Measurements from ENCODE around the gene LIG4. TPM values are rescaled to one million over a fixed set of nuclear protein-coding genes. Genes with fewer than 3 reads are reported as not detected.

LIG4 gene
- total RNA-seq, 1 experiment from 2014 or later = 5.7 TPM

DNA sequence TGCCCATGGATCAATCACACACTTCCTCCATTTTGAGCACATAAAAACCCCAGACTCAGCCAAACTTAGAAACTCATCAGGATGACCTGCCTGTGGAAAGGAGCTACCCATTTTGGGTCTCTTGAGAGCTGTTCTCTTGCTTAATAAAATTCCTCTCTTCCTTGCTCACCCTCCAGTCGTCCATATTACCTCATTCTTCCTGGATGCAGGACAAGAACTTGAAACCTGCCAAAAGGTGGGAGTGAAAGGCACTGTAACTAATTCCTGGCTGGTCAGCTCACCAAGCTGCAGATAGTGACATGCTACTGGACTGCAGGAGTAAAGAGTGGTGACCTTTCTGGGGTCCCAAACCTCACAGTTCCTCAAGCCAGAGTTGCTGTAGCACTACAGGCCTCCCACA lies 20.2 kb downstream of the LIG4 start:
- DNase-seq (ENCODE audit: low spot score) (no peak), ATAC-seq (no peak)
- Mint-ChIP-seq H3K9me3 (peaks cover 23% of the 10 kb centered on the region), H3K4me1 (peaks cover 5% of the 10 kb centered on the region; the same call in 1 of the 2 replicates), H3K36me3 (0 out of 2 replicates have a peak, but pooled peaks cover 3% of the 10 kb centered on the region), H3K4me3 (no peak overlapping the region), H3K27me3 (ENCODE audit: low read depth) (no peaks in the 10 kb centered on the region), H3K27ac (no peak overlapping the region)
- TF ChIP-seq MYBL2 (CRISPR knock-in tag; IDR thresholded peaks at IDR 0.05) = no peak
- no peak for TF ChIP-seq ELF4 (CRISPR knock-in tag; IDR thresholded peaks at IDR 0.05; ENCODE audit: low read depth)
- ChIA-PET CTCF (no interaction called here), POLR2A (no interaction called here)

GRCh38 chr13:108194435-108194936 lies 20.9 kb downstream of the LIG4 start:
- DNase-seq (ENCODE audit: low spot score) (no peak), ATAC-seq (no peak)
- ChIA-PET CTCF (no interaction called here), POLR2A (no interaction called here)
- Mint-ChIP-seq H3K27me3 (ENCODE audit: low read depth) (no peaks in the 10 kb centered on the region), H3K9me3 (peaks cover 28% of the 10 kb centered on the region), H3K4me1 (peaks cover 5% of the 10 kb centered on the region; the same call in 1 of the 2 replicates), H3K36me3 (0 out of 2 replicates have a peak, but pooled peaks cover 3% of the 10 kb centered on the region), H3K4me3 (no peak overlapping the region), H3K27ac (no peak overlapping the region)
- TF ChIP-seq HMGA2 (CRISPR knock-in tag; IDR thresholded peaks at IDR 0.05) (no peak), NR2C2 (CRISPR knock-in tag; IDR thresholded peaks at IDR 0.05) (no peak), ARID4B (CRISPR knock-in tag; IDR thresholded peaks at IDR 0.05; ENCODE audit: borderline replicate concordance) (no peak), TEAD4 (CRISPR knock-in tag; IDR thresholded peaks at IDR 0.05) (no peak), USF1 (CRISPR knock-in tag; IDR thresholded peaks at IDR 0.05) (no peak), ZNF138 (CRISPR knock-in tag; conservative IDR thresholded peaks at IDR 0.05) (no peak), GABPB1 (CRISPR knock-in tag; IDR thresholded peaks at IDR 0.05) (no peak), CREM (CRISPR knock-in tag; IDR thresholded peaks at IDR 0.05) (no peak), ZNF396 (CRISPR knock-in tag; IDR thresholded peaks at IDR 0.05; ENCODE audit: borderline replicate concordance) (no peak), ZNF232 (CRISPR knock-in tag; IDR thresholded peaks at IDR 0.05) (no peak), FOXK1 (CRISPR knock-in tag; IDR thresholded peaks at IDR 0.05) (no peak), ZNF671 (CRISPR knock-in tag; IDR thresholded peaks at IDR 0.05) (no peak), SOX15 (CRISPR knock-in tag; IDR thresholded peaks at IDR 0.05) (no peak), PRDM15 (CRISPR knock-in tag; IDR thresholded peaks at IDR 0.05) (no peak), MAX (CRISPR knock-in tag; IDR thresholded peaks at IDR 0.05) (no peak)
- TF ChIP-seq, protein P1, sequence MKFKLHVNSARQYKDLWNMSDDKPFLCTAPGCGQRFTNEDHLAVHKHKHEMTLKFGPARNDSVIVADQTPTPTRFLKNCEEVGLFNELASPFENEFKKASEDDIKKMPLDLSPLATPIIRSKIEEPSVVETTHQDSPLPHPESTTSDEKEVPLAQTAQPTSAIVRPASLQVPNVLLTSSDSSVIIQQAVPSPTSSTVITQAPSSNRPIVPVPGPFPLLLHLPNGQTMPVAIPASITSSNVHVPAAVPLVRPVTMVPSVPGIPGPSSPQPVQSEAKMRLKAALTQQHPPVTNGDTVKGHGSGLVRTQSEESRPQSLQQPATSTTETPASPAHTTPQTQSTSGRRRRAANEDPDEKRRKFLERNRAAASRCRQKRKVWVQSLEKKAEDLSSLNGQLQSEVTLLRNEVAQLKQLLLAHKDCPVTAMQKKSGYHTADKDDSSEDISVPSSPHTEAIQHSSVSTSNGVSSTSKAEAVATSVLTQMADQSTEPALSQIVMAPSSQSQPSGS (CRISPR knock-in tag; IDR thresholded peaks at IDR 0.05; ENCODE audit: borderline replicate concordance, low read depth) = no peak
- TF ChIP-seq, protein P2, sequence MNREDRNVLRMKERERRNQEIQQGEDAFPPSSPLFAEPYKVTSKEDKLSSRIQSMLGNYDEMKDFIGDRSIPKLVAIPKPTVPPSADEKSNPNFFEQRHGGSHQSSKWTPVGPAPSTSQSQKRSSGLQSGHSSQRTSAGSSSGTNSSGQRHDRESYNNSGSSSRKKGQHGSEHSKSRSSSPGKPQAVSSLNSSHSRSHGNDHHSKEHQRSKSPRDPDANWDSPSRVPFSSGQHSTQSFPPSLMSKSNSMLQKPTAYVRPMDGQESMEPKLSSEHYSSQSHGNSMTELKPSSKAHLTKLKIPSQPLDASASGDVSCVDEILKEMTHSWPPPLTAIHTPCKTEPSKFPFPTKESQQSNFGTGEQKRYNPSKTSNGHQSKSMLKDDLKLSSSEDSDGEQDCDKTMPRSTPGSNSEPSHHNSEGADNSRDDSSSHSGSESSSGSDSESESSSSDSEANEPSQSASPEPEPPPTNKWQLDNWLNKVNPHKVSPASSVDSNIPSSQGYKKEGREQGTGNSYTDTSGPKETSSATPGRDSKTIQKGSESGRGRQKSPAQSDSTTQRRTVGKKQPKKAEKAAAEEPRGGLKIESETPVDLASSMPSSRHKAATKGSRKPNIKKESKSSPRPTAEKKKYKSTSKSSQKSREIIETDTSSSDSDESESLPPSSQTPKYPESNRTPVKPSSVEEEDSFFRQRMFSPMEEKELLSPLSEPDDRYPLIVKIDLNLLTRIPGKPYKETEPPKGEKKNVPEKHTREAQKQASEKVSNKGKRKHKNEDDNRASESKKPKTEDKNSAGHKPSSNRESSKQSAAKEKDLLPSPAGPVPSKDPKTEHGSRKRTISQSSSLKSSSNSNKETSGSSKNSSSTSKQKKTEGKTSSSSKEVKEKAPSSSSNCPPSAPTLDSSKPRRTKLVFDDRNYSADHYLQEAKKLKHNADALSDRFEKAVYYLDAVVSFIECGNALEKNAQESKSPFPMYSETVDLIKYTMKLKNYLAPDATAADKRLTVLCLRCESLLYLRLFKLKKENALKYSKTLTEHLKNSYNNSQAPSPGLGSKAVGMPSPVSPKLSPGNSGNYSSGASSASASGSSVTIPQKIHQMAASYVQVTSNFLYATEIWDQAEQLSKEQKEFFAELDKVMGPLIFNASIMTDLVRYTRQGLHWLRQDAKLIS (CRISPR knock-in tag; IDR thresholded peaks at IDR 0.05; ENCODE audit: borderline replicate concordance) = no peak
